Thyroid gland (tissue), 4 donors: ENCODE measurements around the gene CNNM4. TPM values are rescaled to one million over a fixed set of nuclear protein-coding genes. Genes with fewer than 3 reads are reported as not detected.

Experiments used
- DNase-seq, 2 donors: peaks; one replicate each; pipeline ENCODE4 v3.0.0-alpha.2; 2019
- H3K27ac ChIP-seq, 3 donors: fragments of 200-600 bp; sonication (generic); 1 replicate in 2 of 3; 2 replicates in 1 of 3; pipeline ENCODE4 v1.5.1; 2016 to 2019; ENCODE audit warnings: mild to moderate bottlenecking in 1 of 3, moderate library complexity in 1 of 3
- H3K27me3 ChIP-seq: fragments of 200-600 bp; sonication (generic); one replicate; pipeline ENCODE4 v1.5.1; 2019
- H3K36me3 ChIP-seq, 2 donors: fragments of 200-600 bp; sonication (generic); one replicate each; pipeline ENCODE4 v1.5.1; 2016 to 2019
- H3K4me1 ChIP-seq, 2 donors: fragments of 200-600 bp; sonication (generic); one replicate each; pipeline ENCODE4 v1.5.1; 2017 to 2019
- H3K4me3 ChIP-seq, 3 donors: fragments of 200-600 bp; sonication (generic); replicated peaks in 1 of 3; 1 replicate in 2 of 3; 2 replicates in 1 of 3; pipeline ENCODE4 v1.5.1; 2016; ENCODE audit warnings: mild to moderate bottlenecking in 1 of 3
- H3K9me3 ChIP-seq: fragments of 200-600 bp; sonication (generic); one replicate; pipeline ENCODE4 v1.5.1; 2017
- POLR2A ChIP-seq, 2 donors: fragments of 450-650 bp; IDR thresholded peaks; one replicate each; pipeline ENCODE4 v1.6.1; 2017; ENCODE audit warnings: antibody characterized with exemption in 2 of 2, mild to moderate bottlenecking in 2 of 2, moderate library complexity in 1 of 2
- WGBS, 2 donors: methylation state at CpG; one replicate each; pipeline ENCODE4 v1.1.5; 2017; 5-methylcytosine and 5-hydroxymethylcytosine counted together
- intact Hi-C: fragments of 100-400 bp; cut with DNase I; formaldehyde crosslinking; loops from one replicate; pipeline ENCODE4 v1.15.1; 2023
- total RNA-seq, 4 donors: library from RNA; depleted of rRNA; stranded (reverse); fragments of >200 nt; gene quantifications; one replicate each; pipeline ENCODE4 v1.2.3, GENCODE V29; 2016
- TF ChIP-seq, protein P1 (sequence below), 6 experiments: fragments of 200-600 bp in 3 of 6; fragments of 450-650 bp in 3 of 6; sonication (generic) in 3 of 6; IDR thresholded peaks; one replicate each; pipeline ENCODE4 v1.5.1; 2016 to 2019; ENCODE audit warnings: antibody characterized with exemption in 6 of 6, mild to moderate bottlenecking in 2 of 6, inconsistent platforms in 1 of 6, moderate library complexity in 1 of 6

Gene CNNM4
- total RNA-seq, 4 donors from 2014 or later, result 6.6 to 9.5 (median 7.7) TPM

- Histone ChIP-seq H3K4me1 (peaks cover 17 to 19% of the 10 kb centered on the region in 2 donors), H3K4me3 (no peak overlapping the region), H3K9me3 (no peaks in the 10 kb centered on the region), H3K27ac (no peak overlapping the region), H3K36me3 (no peaks in the 10 kb centered on the region), H3K27me3 (no peaks in the 10 kb centered on the region)
- DNase-seq, result no peak
- intact Hi-C loops, result no loop called here
- TF ChIP-seq, protein P1, sequence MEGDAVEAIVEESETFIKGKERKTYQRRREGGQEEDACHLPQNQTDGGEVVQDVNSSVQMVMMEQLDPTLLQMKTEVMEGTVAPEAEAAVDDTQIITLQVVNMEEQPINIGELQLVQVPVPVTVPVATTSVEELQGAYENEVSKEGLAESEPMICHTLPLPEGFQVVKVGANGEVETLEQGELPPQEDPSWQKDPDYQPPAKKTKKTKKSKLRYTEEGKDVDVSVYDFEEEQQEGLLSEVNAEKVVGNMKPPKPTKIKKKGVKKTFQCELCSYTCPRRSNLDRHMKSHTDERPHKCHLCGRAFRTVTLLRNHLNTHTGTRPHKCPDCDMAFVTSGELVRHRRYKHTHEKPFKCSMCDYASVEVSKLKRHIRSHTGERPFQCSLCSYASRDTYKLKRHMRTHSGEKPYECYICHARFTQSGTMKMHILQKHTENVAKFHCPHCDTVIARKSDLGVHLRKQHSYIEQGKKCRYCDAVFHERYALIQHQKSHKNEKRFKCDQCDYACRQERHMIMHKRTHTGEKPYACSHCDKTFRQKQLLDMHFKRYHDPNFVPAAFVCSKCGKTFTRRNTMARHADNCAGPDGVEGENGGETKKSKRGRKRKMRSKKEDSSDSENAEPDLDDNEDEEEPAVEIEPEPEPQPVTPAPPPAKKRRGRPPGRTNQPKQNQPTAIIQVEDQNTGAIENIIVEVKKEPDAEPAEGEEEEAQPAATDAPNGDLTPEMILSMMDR (IDR thresholded peaks at IDR 0.05), result no peak
- no peak for TF ChIP-seq POLR2A (IDR thresholded peaks at IDR 0.05)
- WGBS, 2 donors, result 100% methylated on average over 2 of the region's 6 CpGs
Observed at GRCh38 chr2:96757477-96757860, 3.2 kb upstream of the CNNM4 start.

DNA sequence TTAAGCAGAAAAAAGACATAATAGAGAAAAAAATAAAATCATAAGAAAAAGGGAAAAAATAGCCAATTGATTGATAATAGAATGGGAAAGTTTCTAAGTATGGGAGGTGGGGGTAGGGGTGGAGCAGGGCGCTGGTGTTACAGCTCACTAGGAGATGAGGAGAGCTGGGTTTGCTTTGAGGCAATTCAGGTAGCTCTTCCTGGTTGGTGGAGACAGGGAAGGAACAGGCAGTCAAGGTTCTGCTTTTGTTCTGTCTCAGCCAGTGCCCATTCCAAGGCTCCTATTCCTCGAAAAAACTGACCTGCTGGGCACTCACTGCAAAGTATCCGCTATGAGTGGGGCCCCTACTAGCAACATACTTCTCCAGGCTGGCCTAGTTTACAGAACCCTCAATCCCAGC, 1.7 kb upstream of the CNNM4 start:
- Histone ChIP-seq H3K4me1 (peaks cover 31 to 35% of the 10 kb centered on the region in 2 donors), H3K9me3 (no peaks in the 10 kb centered on the region), H3K27ac (no peak overlapping the region), H3K4me3 (no peak overlapping the region), H3K27me3 (no peaks in the 10 kb centered on the region), H3K36me3 (no peaks in the 10 kb centered on the region)
- WGBS, 2 donors, result 81 to 82% methylated on average over 3 of the region's 3 CpGs
- DNase-seq, result no peak
- intact Hi-C loops, result no loop called here
- TF ChIP-seq, protein P1 (IDR thresholded peaks at IDR 0.05), result no peak
- no peak for TF ChIP-seq POLR2A (IDR thresholded peaks at IDR 0.05)

DNA sequence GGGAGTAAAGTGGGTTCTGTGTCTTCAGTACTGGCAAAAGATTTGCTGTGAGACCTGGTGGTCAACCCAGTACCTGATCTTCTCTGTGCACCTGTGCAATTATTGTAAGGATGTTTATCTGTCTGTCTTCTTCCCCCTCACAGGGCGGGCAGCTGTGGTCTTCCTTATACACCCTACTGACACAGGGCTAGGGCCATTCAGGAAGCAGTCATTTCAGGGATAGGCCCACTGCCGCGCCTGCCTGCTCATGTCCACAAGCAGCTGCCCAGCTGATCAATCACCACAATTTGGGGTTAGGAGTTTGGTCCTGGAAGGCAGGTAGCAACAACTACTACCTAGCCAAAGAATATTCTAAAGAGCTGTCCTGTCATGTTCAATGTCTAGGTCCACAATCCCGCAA, 1.2 kb upstream of the CNNM4 start:
- intact Hi-C loops, result no loop called here
- no peak overlapping the region for H3K4me3 ChIP-seq
- 98 to 100% methylated on average over 4 of the region's 4 CpGs for WGBS, 2 donors
- DNase-seq, result no peak
- H3K9me3 ChIP-seq, result no peaks in the 10 kb centered on the region
- no peak overlapping the region for H3K27ac ChIP-seq
- H3K36me3 ChIP-seq, result no peaks in the 10 kb centered on the region
- no peaks in the 10 kb centered on the region for H3K27me3 ChIP-seq
- H3K4me1 ChIP-seq, result peaks cover 36 to 40% of the 10 kb centered on the region in 2 donors
- TF ChIP-seq, protein P1 (IDR thresholded peaks at IDR 0.05), result no peak
- no peak for TF ChIP-seq POLR2A (IDR thresholded peaks at IDR 0.05)

- Histone ChIP-seq H3K4me1 (peaks cover 39 to 48% of the 10 kb centered on the region in 2 donors), H3K4me3 (peak overlapping the region in 2 of 3 donors; percentile 1 to 64), H3K36me3 (no peaks in the 10 kb centered on the region), H3K27me3 (no peaks in the 10 kb centered on the region), H3K27ac (peak overlapping the region; percentile 2 to 85 (median 67)), H3K9me3 (no peaks in the 10 kb centered on the region)
- TF ChIP-seq, protein P1 (IDR thresholded peaks at IDR 0.05), result peak in 4 of 6 experiments; percentile 27 to 65 (median 64)
- TF ChIP-seq POLR2A (IDR thresholded peaks at IDR 0.05), result no peak
- intact Hi-C loops, result loop anchor here (2.0 to 5.0 kb wide), 2 partner anchors 20 to 124 kb away; partner anchors contain the start of genes KANSL3 and LMAN2L
- WGBS, 2 donors, result 35 to 98% methylated on average over 8 to 12 of the region's 59 CpGs
- peak; percentile 68 for DNase-seq
Observed at GRCh38 chr2:96760986-96761832, 507 bp downstream of the CNNM4 start.
